ENCODE measurements around the gene PTPRN2. TPM values are rescaled to one million over a fixed set of nuclear protein-coding genes. Genes with fewer than 3 reads are reported as not detected.

PTPRN2 gene
- total RNA-seq, 2 donors from 2014 or later: 26.1 to 55.5 TPM

GRCh38 chr7:158579662-158580646 is 7.7 kb downstream of the PTPRN2 start:
- DNase-seq (ENCODE audit: low spot score): no peak
- 93% methylated on average over 9 of the region's 9 CpGs for WGBS
- Histone ChIP-seq H3K36me3 (no peaks in the 10 kb centered on the region), H3K27me3 (replicated peaks; ENCODE audit: insufficient read depth) (no peaks in the 10 kb centered on the region), H3K4me1 (replicated peaks) (peaks cover 3% of the 10 kb centered on the region), H3K9me3 (no peaks in the 10 kb centered on the region), H3K4me3 (no peak overlapping the region), H3K27ac (no peak overlapping the region)
- TF ChIP-seq POLR2AphosphoS5 (IDR thresholded peaks at IDR 0.05) (no peak), CTCF (IDR thresholded peaks at IDR 0.05) (no peak), POLR2A (IDR thresholded peaks at IDR 0.05) (no peak)
- intact Hi-C loops (cut with DNase I): no loop called here

GRCh38 chr7:158576050-158576762 is 11.4 kb downstream of the PTPRN2 start:
- H3K36me3 ChIP-seq: no peaks in the 10 kb centered on the region
- DNase-seq (ENCODE audit: low spot score): peak; percentile 33
- H3K4me3 ChIP-seq: no peak overlapping the region
- TF ChIP-seq POLR2A (IDR thresholded peaks at IDR 0.05) (no peak), POLR2AphosphoS5 (IDR thresholded peaks at IDR 0.05) (no peak), CTCF (IDR thresholded peaks at IDR 0.05) (no peak)
- WGBS: 62% methylated on average over 10 of the region's 11 CpGs
- no peak overlapping the region for H3K27ac ChIP-seq
- H3K27me3 ChIP-seq (replicated peaks; ENCODE audit: insufficient read depth): no peaks in the 10 kb centered on the region
- H3K9me3 ChIP-seq: no peaks in the 10 kb centered on the region
- peaks cover 3% of the 10 kb centered on the region for H3K4me1 ChIP-seq (replicated peaks)
- intact Hi-C loops (cut with DNase I): no loop called here

- H3K4me1 ChIP-seq (replicated peaks): peaks cover 3% of the 10 kb centered on the region
- H3K4me3 ChIP-seq: no peak overlapping the region
- 74% methylated on average over 8 of the region's 8 CpGs for WGBS
- H3K27me3 ChIP-seq (replicated peaks; ENCODE audit: insufficient read depth): no peaks in the 10 kb centered on the region
- no peak overlapping the region for H3K27ac ChIP-seq
- DNase-seq (ENCODE audit: low spot score): no peak
- intact Hi-C loops (cut with DNase I): no loop called here
- no peaks in the 10 kb centered on the region for H3K9me3 ChIP-seq
- TF ChIP-seq POLR2AphosphoS5 (IDR thresholded peaks at IDR 0.05): no peak
- no peak for TF ChIP-seq CTCF (IDR thresholded peaks at IDR 0.05)
- no peak for TF ChIP-seq POLR2A (IDR thresholded peaks at IDR 0.05)
- H3K36me3 ChIP-seq: no peaks in the 10 kb centered on the region
These were observed 13.2 kb downstream of the PTPRN2 start for GRCh38 chr7:158574308-158575036.

- no peaks in the 10 kb centered on the region for H3K9me3 ChIP-seq
- 46% methylated on average over 4 of the region's 4 CpGs for WGBS
- no peak for DNase-seq (ENCODE audit: low spot score)
- no peaks in the 10 kb centered on the region for H3K36me3 ChIP-seq
- no peak overlapping the region for H3K27ac ChIP-seq
- H3K4me1 ChIP-seq (replicated peaks): peaks cover 3% of the 10 kb centered on the region
- TF ChIP-seq POLR2AphosphoS5 (IDR thresholded peaks at IDR 0.05): no peak
- TF ChIP-seq CTCF (IDR thresholded peaks at IDR 0.05): no peak
- no peak for TF ChIP-seq POLR2A (IDR thresholded peaks at IDR 0.05)
- no peaks in the 10 kb centered on the region for H3K27me3 ChIP-seq (replicated peaks; ENCODE audit: insufficient read depth)
- intact Hi-C loops (cut with DNase I): no loop called here
- no peak overlapping the region for H3K4me3 ChIP-seq
These were observed 14.3 kb downstream of the PTPRN2 start for GRCh38 chr7:158573310-158573709.
